ENCODE results near the gene DRAXIN.
A peak's percentile ranks its signal among the peaks of the same experiment; 100 is the strongest.

Gene DRAXIN

DNA sequence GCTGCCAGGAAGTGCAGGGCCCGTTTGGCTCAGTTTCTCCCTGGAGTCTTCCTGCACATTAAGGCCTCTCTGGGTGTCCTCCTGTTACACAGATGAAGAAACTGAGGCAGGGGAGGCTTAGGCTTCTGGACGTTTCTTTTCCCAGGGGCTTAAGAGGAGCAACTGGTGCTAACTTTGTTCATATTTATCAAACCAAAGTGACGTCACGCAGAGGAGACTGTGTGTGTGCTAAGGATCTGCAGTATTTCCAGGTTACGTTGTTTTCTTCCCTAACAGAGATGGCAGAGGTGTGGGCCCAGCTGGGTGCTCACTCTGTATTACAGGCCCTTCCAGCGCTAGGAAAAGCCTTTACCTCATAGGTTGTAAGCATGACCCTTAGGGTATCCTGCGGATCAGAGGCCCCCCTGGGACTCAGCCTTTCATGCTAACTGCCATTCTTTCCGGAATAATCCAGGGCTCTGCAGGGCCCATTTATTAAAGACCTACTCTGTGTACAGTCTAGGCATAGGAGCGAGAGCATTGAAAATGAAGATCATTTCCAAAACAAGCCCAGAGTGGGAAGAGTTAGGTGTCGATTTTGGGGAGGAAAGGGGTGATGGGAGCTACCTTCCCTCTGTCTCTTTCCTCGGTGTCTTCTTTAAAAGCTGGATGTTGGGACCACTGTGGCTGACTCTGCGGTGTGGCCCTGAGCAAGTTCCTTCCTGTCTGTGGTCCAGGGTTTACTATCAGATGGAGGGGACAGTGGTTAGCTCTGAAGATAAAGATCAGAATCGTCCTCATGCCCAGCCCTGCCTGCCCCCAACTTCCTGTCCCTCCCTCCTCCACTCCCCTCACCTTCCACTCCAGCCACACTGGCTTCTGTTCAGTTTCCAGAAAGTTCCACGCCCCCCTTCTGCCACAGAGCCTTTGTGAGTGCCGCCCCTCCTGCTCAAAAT lies 49.0 kb downstream of the DRAXIN start:
- no peak for DNase-seq

- DNase-seq, result no peak
These were observed 50.0 kb downstream of the DRAXIN start for GRCh38 chr1:11741482-11741881.

GRCh38 chr1:11741919-11742558 lies 50.5 kb downstream of the DRAXIN start:
- no peak for DNase-seq

- DNase-seq, result no peak
These were observed 52.8 kb downstream of the DRAXIN start for GRCh38 chr1:11744287-11744686.

- no peak for DNase-seq
These were observed 54.6 kb downstream of the DRAXIN start for GRCh38 chr1:11746092-11746491.

DNA sequence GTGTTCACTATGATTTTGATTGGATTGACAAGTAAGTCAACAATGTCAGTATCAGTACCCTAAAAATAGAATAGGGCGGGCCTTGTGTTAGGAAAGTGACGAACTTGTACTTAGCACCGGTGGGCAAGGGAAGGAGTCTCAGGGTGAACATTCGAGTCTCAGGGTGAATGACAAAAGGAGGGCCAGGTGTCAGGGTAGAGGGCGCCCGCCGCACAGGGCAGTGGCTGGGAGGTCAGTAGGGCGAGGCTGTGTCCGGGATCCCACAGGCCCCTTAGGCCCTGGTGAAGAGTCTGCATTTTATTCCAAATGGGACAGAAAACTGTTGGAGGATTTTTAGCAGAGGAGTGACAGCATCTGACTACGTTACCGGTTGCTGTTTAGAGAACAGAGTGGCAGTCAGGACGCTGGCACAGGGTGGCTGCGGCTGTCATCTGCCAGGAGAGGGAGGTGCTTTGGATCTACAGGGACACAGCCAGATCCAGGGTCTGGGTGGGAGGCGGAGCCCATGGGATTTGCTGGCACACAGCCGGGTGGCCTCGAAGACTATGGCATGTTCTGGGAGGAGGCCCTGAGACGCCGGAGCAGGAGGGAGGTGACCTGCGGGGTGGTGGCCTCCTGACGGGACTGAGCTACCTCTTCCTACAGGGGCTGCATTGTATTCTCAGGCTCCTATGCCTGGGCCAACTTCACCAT lies 55.4 kb downstream of the DRAXIN start:
- no peak for DNase-seq

DNA sequence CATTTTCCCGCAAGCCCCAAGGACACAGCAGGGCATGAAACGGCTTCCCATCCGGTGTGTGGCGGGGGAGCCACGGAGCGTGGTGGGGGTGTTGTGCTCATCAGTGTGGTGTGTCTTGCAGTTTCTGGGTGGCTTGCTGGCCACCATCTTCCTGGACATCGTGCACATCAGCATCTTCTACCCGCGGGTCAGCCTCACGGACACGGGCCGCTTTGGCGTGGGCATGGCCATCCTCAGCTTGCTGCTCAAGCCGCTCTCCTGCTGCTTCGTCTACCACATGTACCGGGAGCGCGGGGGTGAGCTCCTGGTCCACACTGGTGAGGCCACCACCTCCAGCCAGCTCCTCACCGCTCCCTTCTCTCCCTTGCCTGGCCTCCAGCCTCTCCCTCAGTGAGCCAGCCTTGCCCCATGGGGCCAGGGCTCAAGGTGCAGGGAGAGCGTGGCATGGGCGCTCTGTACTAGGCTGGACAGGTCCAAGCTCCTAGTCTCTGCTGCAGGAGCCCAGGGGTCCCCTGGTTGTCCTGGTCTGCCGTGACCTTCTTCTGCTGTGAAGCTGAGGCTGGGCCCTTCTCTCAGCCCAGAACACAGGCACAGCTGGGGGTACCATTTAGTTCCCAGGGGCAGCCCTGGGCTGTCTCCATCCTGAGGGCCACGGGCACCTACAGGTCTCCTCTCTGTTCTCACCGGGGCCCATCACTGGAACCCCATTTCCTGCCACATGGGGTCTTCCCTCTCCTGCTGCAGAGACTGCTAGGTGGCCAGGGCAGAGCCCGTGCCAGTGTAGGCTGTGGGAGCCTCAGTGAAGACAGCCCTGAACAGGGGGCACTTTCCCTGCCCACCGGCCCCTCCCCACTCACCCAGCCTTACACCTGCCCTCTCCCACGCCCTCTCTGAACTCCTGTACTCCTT lies 57.0 kb downstream of the DRAXIN start:
- DNase-seq, result no peak

DNA sequence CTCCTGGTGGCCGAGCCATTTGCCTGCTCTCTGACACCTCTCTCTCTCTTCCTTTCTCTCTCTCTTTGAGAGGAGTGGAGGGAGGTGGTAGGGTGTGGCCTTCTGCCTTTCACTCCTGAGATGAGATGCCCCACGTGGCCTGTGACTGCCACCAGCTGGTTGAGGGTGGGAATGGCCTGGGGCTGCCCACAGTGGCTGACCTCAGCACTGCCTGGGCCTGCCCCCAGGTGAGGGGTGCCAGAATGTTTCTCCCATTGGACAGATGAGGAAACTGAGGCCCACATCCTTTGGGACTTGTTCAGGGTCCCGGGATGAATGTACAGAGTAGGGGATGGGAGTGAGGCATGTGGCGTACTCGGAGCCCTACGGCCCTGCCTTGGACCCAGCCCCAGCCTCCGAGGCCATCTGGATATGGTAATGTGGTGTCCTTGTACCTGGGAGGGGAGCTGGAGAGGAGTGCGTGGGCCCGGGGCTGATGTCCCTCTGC lies 57.7 kb downstream of the DRAXIN start:
- DNase-seq, result peak; percentile 62

DNA sequence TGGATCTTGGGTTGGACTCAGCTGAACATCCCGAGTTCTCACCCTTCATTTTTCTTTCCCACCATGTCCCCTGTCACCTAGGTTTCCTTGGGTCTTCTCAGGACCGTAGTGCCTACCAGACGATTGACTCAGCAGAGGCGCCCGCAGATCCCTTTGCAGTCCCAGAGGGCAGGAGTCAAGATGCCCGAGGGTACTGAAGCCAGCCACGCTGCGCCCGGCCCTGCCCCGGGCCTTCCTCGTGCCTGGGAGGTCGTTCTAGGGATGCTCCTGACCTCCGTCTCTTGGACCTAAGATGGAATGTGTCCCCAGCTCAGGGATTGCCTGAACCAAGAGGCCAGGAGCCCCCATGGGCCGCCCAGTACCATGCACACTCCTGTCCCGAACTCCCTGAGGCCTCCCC lies 58.5 kb downstream of the DRAXIN start:
- no peak for DNase-seq

DNA sequence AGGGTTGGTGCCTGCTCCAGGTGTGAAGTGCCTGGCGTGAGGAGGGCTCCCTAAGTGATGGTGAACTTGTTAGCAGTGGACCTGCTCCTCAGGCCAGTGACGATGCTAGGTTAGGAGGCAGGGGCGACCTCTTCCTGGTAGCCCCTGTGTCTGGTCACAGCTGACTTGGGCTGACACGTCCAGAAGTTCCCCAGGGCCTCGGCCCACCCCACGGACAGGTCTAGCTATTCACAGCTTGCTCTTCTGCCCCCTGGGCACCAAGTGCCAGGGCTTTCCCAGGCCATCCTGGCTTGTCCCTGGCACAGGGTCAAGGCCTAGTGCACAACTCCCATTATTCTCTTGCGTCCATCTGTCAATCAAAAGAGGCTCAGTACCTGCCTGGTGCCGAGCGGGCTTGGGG lies 59.6 kb downstream of the DRAXIN start:
- DNase-seq, result no peak

GRCh38 chr1:11752359-11753088 lies 61.0 kb downstream of the DRAXIN start:
- no peak for DNase-seq

GRCh38 chr1:11753555-11754208 lies 62.2 kb downstream of the DRAXIN start:
- DNase-seq, result no peak

DNA sequence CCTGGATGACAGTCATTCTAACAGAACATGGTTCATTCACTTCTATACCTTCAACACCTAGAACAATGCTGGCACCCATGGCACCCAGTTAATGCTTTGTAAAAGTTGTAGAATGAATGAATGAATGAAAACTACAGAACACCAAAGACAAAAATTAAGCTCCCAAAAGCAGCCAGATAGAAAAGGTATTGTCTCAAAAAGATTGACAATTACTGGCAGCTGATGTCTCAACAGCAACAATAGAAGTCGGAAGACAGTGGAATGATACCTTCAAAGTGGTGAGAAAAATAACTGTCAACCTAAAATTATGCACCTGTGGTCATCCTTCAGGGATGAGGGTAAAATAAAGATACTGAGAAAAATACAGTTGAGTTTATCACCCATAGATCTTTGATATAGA lies 65.5 kb downstream of the DRAXIN start:
- no peak for DNase-seq

DNA sequence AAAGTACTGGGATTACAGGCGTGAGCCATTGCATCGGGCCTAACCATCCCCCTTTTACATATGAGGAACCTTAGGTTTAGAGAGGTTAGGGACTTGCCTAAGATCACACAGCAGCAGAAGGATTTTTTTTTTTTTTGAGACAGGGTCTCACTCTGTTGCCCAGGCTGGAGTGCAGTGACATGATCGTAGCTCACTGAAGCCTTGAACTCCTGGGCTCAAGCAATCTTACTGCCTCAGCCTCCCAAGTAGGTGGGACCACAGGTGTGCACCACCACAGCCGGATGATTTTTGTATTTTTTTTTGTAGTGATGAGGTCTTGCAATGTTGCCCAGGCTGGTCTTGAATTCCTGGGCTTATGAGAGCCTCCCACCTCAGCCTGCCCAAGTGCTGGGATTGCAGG lies 68.3 kb downstream of the DRAXIN start:
- DNase-seq, result no peak

GRCh38 chr1:11761285-11761684 lies 69.8 kb downstream of the DRAXIN start:
- DNase-seq, result no peak

DNA sequence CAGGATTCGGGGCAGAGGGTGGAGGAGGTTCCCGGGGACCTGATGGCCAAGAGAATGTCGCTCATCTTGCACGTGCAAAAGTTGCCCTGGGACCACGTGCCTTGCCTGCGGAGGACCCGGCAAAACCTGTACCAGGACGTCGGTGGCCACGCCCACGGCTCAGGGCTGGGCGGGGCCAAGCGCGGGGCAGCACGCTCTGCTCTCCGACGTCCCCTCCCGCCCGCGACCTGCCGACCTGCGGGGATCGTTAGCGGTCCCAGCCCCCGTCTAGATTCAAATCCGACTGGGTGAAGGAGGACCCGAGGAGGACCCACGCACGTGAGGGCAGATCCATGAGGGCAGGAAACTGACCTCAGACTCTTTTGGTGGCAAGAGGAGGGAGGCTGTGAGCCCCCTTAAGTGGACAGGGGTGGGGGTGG lies 70.5 kb downstream of the DRAXIN start, which contains the start of gene C1orf167:
Gene C1orf167, plus strand, starts transcription at position 206 of the 419 bp plus-strand sequence. CDS start 2,208 bp downstream, outside the sequence.
- DNase-seq, result peak; percentile 39

- no peak for DNase-seq
These were observed 72.6 kb downstream of the DRAXIN start for GRCh38 chr1:11764115-11764514.

GRCh38 chr1:11764519-11764918 lies 73.0 kb downstream of the DRAXIN start:
- DNase-seq, result no peak

DNA sequence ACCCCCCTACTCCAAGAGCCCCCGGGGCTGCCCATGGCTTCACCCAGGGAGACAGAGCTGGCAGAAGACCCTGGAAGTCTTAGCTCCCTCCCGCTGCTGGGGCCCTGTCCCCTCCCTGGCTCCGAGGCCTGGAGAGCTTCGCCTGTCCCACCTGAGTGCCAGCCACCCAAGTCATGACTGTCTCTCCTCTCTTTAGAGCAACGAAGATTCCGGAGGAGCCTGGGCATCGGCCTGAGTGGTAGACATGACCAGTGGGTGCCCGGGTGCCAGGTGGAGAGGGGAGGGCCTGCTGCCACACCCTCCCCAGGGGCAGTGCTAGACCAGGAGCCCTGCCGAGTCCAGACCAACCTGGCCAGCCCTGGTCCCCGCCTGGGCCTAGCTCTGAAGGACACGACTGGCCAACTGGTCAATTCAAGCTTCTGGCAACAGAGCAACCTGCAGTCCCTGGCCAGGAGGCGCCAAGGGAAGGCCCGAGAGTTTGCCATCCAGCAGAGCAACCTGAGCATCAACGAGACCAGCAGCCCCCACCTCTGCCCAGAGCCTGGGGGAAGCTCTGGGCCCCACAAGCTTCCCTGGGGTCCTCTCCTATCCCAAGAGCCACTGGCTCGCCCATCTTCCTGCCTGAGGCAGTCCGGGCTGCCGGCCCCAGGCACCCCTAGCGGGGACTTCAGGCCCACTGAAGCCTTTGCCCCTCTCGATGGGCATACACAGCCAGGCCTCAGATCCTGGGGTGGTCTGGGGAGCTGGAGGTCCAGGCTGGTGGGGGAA lies 74.3 kb downstream of the DRAXIN start:
- no peak for DNase-seq

DNA sequence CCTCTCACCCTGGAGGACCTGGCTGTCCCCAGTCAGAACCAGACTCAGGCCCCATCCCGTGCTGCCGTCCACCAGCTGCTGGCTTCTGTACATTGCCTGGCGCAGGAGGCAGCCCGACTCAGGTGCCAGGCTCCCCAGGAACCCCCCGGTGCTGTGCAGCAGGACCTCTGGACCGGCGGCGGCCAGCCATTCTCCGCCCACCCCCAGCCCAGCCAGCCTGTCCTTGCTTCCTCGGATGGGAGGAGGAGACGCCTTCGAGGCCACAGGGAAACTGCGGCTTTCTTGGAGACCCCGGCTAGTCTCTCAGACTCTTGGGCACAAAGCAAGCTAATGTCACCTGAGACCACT lies 74.9 kb downstream of the DRAXIN start:
- DNase-seq, result no peak
